Hepatocyte (in vitro differentiated cells): Measurements from ENCODE around the gene EPAS1.

Experiments used
- CTCF ChIP-seq: fragments of 200-600 bp; sonication (generic); IDR thresholded peaks from 2 replicates; pipeline ENCODE4 v1.5.1; 2016; ENCODE audit warnings: antibody characterized with exemption, mild to moderate bottlenecking; ENCODE audit not compliant: poor library complexity
- EZH2 ChIP-seq: fragments of 200-600 bp; sonication (generic); IDR thresholded peaks from 2 replicates; pipeline ENCODE4 v1.6.1; 2016; ENCODE audit warnings: antibody characterized with exemption, mild to moderate bottlenecking, borderline replicate concordance
- EZH2phosphoT487 ChIP-seq: fragments of 200-600 bp; sonication (generic); IDR thresholded peaks from one replicate; pipeline ENCODE4 v1.6.1; 2018; ENCODE audit warnings: antibody characterized with exemption, mild to moderate bottlenecking, low read depth, moderate library complexity; ENCODE audit not compliant: unreplicated experiment, severe bottlenecking

DNA sequence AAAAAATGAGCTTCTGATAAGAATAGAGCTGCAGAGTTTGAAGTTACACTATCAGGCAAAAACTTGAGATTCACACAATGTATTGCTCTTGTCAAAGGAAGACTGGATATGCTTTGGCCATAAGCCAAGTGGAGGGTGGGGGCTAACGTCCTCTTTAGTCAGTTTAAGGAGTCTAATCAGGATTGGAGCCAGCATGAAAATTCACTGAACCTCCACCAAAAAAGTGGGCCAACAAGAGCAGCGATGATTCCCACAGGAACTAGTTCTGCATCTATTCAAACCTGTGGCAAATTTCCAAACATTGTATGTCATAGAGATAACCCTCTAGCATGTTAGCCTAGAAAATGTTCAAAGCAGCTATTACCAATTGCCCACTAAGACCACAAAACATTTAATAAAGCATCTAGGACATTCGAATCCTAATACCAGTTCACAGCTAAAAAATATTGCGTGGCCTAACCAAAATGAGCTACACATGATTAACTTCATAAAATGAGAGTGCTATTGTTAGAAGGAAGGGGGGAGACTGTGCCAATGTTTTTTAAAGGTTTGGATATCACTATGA is 138.7 kb downstream of the EPAS1 start:
- TF ChIP-seq CTCF (no peak), EZH2 (no peak), EZH2phosphoT487 (no peak)
